SK-N-SH (cell line): ENCODE measurements around the gene CACNG5. TPM values are rescaled to one million over a fixed set of nuclear protein-coding genes. Genes with fewer than 3 reads are reported as not detected.
"Not testable (repeated sequence)": the region's sequence is repeated elsewhere in the genome, so short reads cannot be mapped to it uniquely, and the experiment has no call there.

Experiments used
- CTCF ChIA-PET: fragments of 300-600, 350-600 bp; formaldehyde crosslinking; extraction: SDS; loops from one replicate; lab custom pipeline; 2021; lab: Yijun Ruan, JAX
- POLR2A ChIA-PET: fragments of 350-600 bp; sonication (Branson Sonifier 250); formaldehyde crosslinking; extraction: SDS; loops from one replicate; lab custom pipeline; 2020; ENCODE audit warnings: antibody characterized with exemption, inconsistent platforms; lab: Yijun Ruan, JAX
- DNase-seq: peaks from one replicate; pipeline ENCODE4 v3.0.0; 2012
- H2AFZ ChIP-seq: fragments of 200-600 bp; sonication (generic); 2 replicates; pipeline ENCODE4 v1.8.1; 2016; ENCODE audit warnings: antibody characterized with exemption, mild to moderate bottlenecking, low read depth
- H3F3A ChIP-seq: fragments of 200-600 bp; sonication (generic); replicated peaks from 2 replicates; pipeline ENCODE3; 2016; ENCODE audit warnings: antibody characterized with exemption, mild to moderate bottlenecking; ENCODE audit not compliant: insufficient read depth
- H3K27ac ChIP-seq, 2 experiments: fragments of 200-500 bp in 1 of 2; fragments of 200-600 bp in 1 of 2; sonication (Bioruptor generic) in 1 of 2; sonication (generic), shearing (Covaris generic) in 1 of 2; 2 replicates each; pipeline versions ENCODE4 v1.5.1 to v1.6.1; 2014 to 2016; ENCODE audit warnings: low read depth in 2 of 2, inconsistent platforms in 1 of 2, low read length in 1 of 2, mild to moderate bottlenecking in 1 of 2, mixed read lengths in 1 of 2
- H3K27me3 ChIP-seq: fragments of 200-600 bp; sonication (generic), shearing (Covaris generic); 2 replicates; pipeline ENCODE4 v1.6.1; 2016; ENCODE audit warnings: mixed run types; ENCODE audit not compliant: insufficient read depth
- H3K36me3 ChIP-seq, 2 experiments: fragments of 200-500 bp in 1 of 2; fragments of 200-600 bp in 1 of 2; sonication (Bioruptor generic) in 1 of 2; sonication (generic) in 1 of 2; replicated peaks in 1 of 2; 2 replicates each; pipeline versions ENCODE3 to v1.5.1; 2014 to 2016; ENCODE audit warnings: low read length in 1 of 2, mild to moderate bottlenecking in 1 of 2; ENCODE audit not compliant: insufficient read depth in 2 of 2, control insufficient read depth in 1 of 2
- H3K4me1 ChIP-seq, 2 experiments: fragments of 200-500 bp in 1 of 2; fragments of 200-600 bp in 1 of 2; sonication (Bioruptor generic) in 1 of 2; sonication (generic), shearing (Covaris generic) in 1 of 2; 2 replicates each; pipeline versions ENCODE4 v1.5.1 to v1.6.1; 2014 to 2016; ENCODE audit warnings: low read depth in 1 of 2, low read length in 1 of 2, mixed run types in 1 of 2; ENCODE audit not compliant: insufficient read depth in 2 of 2, control insufficient read depth in 1 of 2
- H3K4me2 ChIP-seq: fragments of 200-600 bp; sonication (generic), shearing (Covaris generic); 2 replicates; pipeline ENCODE4 v1.6.1; 2017; ENCODE audit warnings: mixed run types
- H3K4me3 ChIP-seq, 2 experiments: fragments of 200-500 bp in 1 of 2; fragments of 200-600 bp in 1 of 2; sonication (Bioruptor generic) in 1 of 2; sonication (generic), shearing (Covaris generic) in 1 of 2; 2 replicates each; pipeline versions ENCODE4 v1.5.1 to v1.8.1; 2014 to 2016; ENCODE audit warnings: low read depth in 2 of 2, inconsistent platforms in 1 of 2, low read length in 1 of 2, mild to moderate bottlenecking in 1 of 2, mixed read lengths in 1 of 2, moderate library complexity in 1 of 2
- H3K79me2 ChIP-seq: fragments of 200-600 bp; sonication (generic); 2 replicates; pipeline ENCODE4 v1.8.1; 2017; ENCODE audit warnings: mild to moderate bottlenecking; ENCODE audit not compliant: insufficient read depth
- H3K9ac ChIP-seq: fragments of 200-600 bp; sonication (generic); 2 replicates; pipeline ENCODE4 v1.6.1; 2017; ENCODE audit warnings: mixed run types
- H3K9me2 ChIP-seq: fragments of 200-600 bp; sonication (generic); 2 replicates; pipeline ENCODE4 v1.6.1; 2017; ENCODE audit warnings: mixed run types
- H3K9me3 ChIP-seq: fragments of 200-600 bp; sonication (generic); 2 replicates; pipeline ENCODE4 v1.6.1; 2017; ENCODE audit warnings: mixed run types, mild to moderate bottlenecking, moderate library complexity
- H4K20me1 ChIP-seq: fragments of 200-600 bp; sonication (generic); 2 replicates; pipeline ENCODE4 v1.6.1; 2017; ENCODE audit warnings: mild to moderate bottlenecking, mixed run types; ENCODE audit not compliant: insufficient read depth
- CHD2 ChIP-seq: fragments of 150-350 bp; IDR thresholded peaks from 2 replicates; pipeline ENCODE4 v1.6.1; 2018; ENCODE audit warnings: low read length; ENCODE audit not compliant: partially characterized antibody
- CTCF ChIP-seq: fragments of 200-600 bp; sonication (generic); IDR thresholded peaks from 2 replicates; pipeline ENCODE4 v1.6.1; 2017; ENCODE audit warnings: antibody characterized with exemption, mild to moderate bottlenecking, moderate library complexity
- ELF1 ChIP-seq: IDR thresholded peaks from 2 replicates; pipeline ENCODE4 v1.4.0; 2012
- EP300 ChIP-seq, 2 experiments: IDR thresholded peaks; 2 replicates each; pipeline versions ENCODE4 v1.4.0 to v1.6.1; 2012; ENCODE audit warnings: borderline replicate concordance in 1 of 2, low read depth in 1 of 2, low read length in 1 of 2
- EZH2phosphoT487 ChIP-seq: fragments of 200-600 bp; sonication (generic); IDR thresholded peaks from 2 replicates; pipeline ENCODE4 v1.6.1; 2017; ENCODE audit warnings: low read depth, mixed run types, mild to moderate bottlenecking, antibody characterized with exemption, moderate library complexity, borderline replicate concordance
- FOSL2 ChIP-seq: IDR thresholded peaks from 2 replicates; pipeline ENCODE4 v1.4.0; 2012; ENCODE audit warnings: low read depth, mild to moderate bottlenecking, moderate library complexity, borderline replicate concordance
- FOXJ3 ChIP-seq: sonication (generic); formaldehyde crosslinking; IDR thresholded peaks from 2 replicates; pipeline ENCODE4 v1.5.1; 2020; ENCODE audit warnings: mild to moderate bottlenecking, missing genetic modification reagents
- IRF3 ChIP-seq: fragments of 150-350 bp; IDR thresholded peaks from 2 replicates; pipeline ENCODE4 v1.6.1; 2016; ENCODE audit warnings: mild to moderate bottlenecking, low read depth, low read length
- RAD21 ChIP-seq: IDR thresholded peaks from 2 replicates; pipeline ENCODE4 v1.6.1; 2012; ENCODE audit warnings: mild to moderate bottlenecking, low read length
- RFX5 ChIP-seq: IDR thresholded peaks from 2 replicates; pipeline ENCODE4 v1.6.1; 2012; ENCODE audit warnings: mild to moderate bottlenecking, improper control_type of control experiment, low read length
- RXRA ChIP-seq: IDR thresholded peaks from 2 replicates; pipeline ENCODE4 v1.4.0; 2012; ENCODE audit warnings: low read depth, mild to moderate bottlenecking, borderline replicate concordance
- SIN3A ChIP-seq: IDR thresholded peaks from 2 replicates; pipeline ENCODE4 v1.6.1; 2012; ENCODE audit warnings: low read depth, mild to moderate bottlenecking, low read length, moderate library complexity, borderline replicate concordance
- SMC3 ChIP-seq: IDR thresholded peaks from 2 replicates; pipeline ENCODE4 v1.6.1; 2012; ENCODE audit warnings: low read depth, low read length, improper control_type of control experiment
- TAF1 ChIP-seq: IDR thresholded peaks from 2 replicates; pipeline ENCODE4 v1.6.1; 2012; ENCODE audit warnings: low read depth, mild to moderate bottlenecking, low read length, moderate library complexity, borderline replicate concordance
- TCF12 ChIP-seq: IDR thresholded peaks from 2 replicates; pipeline ENCODE4 v1.4.0; 2012
- ZBTB33 ChIP-seq: IDR thresholded peaks from 2 replicates; pipeline ENCODE4 v1.4.0; 2012; ENCODE audit warnings: low read depth, borderline replicate concordance
- WGBS: methylation state at CpG from one replicate; pipeline ENCODE4 v1.1.6; 2017; ENCODE audit warnings: low lambda C conversion rate; 5-methylcytosine and 5-hydroxymethylcytosine counted together
- polyA plus RNA-seq, 3 experiments: library from polyadenylated mRNA; depleted of rRNA; stranded (reverse); fragments of >200 nt; gene quantifications; 2 replicates each; pipeline ENCODE4 v1.2.3, GENCODE V29; 2012

Gene CACNG5
- polyA plus RNA-seq, 1 of the 3 experiments (the other 2 are of a cell fraction): 0.10 TPM

GRCh38 chr17:66898536-66898935, 63.6 kb downstream of the CACNG5 start:
- Histone ChIP-seq H3K27ac (no peak overlapping the region), H3F3A (no peaks in the 10 kb centered on the region), H3K9ac (no peak overlapping the region), H3K4me1 (no peaks in the 10 kb centered on the region; a peak in 1 of 4 replicates), H4K20me1 (no peaks in the 10 kb centered on the region), H2AFZ (no peak overlapping the region), H3K27me3 (peaks cover 9% of the 10 kb centered on the region; the same call in 1 of the 2 replicates), H3K9me2 (no peaks in the 10 kb centered on the region), H3K36me3 (no peaks in the 10 kb centered on the region), H3K9me3 (no peaks in the 10 kb centered on the region), H3K79me2 (no peaks in the 10 kb centered on the region), H3K4me3 (no peak overlapping the region), H3K4me2 (no peak overlapping the region)
- TF ChIP-seq IRF3 (no peak), ELF1 (no peak), EZH2phosphoT487 (no peak), TAF1 (no peak), FOSL2 (no peak), TCF12 (no peak), EP300 (IDR thresholded peaks at IDR 0.05; ENCODE audit: borderline replicate concordance in 1 of 2, low read depth in 1 of 2, low read length in 1 of 2) (no peak), ZBTB33 (no peak), RFX5 (no peak), CHD2 (no peak)
- CTCF ChIA-PET: interaction anchor here (0.6 to 12.8 kb wide), 10 partner anchors 8 to 262 kb away, joined by 3 to 460 read pairs (median 6); no protein-coding TSS in a partner anchor
- 82% methylated on average over 8 of the region's 10 CpGs for WGBS
- DNase-seq: no peak
- POLR2A ChIA-PET: no interaction called here

GRCh38 chr17:66900126-66901010, 65.5 kb downstream of the CACNG5 start:
- Histone ChIP-seq H2AFZ (no peak overlapping the region), H4K20me1 (no peaks in the 10 kb centered on the region), H3K4me3 (no peak overlapping the region), H3K27ac (no peak overlapping the region), H3K9ac (no peak overlapping the region), H3K4me2 (no peak overlapping the region), H3K79me2 (no peaks in the 10 kb centered on the region), H3F3A (no peaks in the 10 kb centered on the region), H3K9me3 (no peaks in the 10 kb centered on the region), H3K27me3 (peaks cover 2% of the 10 kb centered on the region; the same call in 1 of the 2 replicates), H3K4me1 (peaks cover 8 to 12% of the 10 kb centered on the region in 2 experiments; a peak in 3 of 4 replicates), H3K36me3 (no peaks in the 10 kb centered on the region), H3K9me2 (no peaks in the 10 kb centered on the region)
- ChIA-PET POLR2A (interaction anchor here (1.4 kb wide), 1 partner anchor 175 kb away, joined by 7 read pairs; no protein-coding TSS in a partner anchor), CTCF (interaction anchor here (0.6 to 12.8 kb wide), 48 partner anchors 8 to 748 kb away, joined by 3 to 460 read pairs (median 4); partner anchors contain the start of gene HELZ)
- DNase-seq: peak; percentile 60
- WGBS: 64% methylated on average over 9 of the region's 9 CpGs
- TF ChIP-seq FOXJ3 (CRISPR knock-in tag) (no peak), RXRA (no peak), RAD21 (peak; percentile 76), SIN3A (no peak), CTCF (peak; percentile 74), SMC3 (peak; percentile 56)

GRCh38 chr17:66903296-66903695, 68.4 kb downstream of the CACNG5 start:
- H3K9ac ChIP-seq, H2AFZ ChIP-seq, H3K4me3 ChIP-seq, H3K9me2 ChIP-seq, H4K20me1 ChIP-seq, POLR2A ChIA-PET, H3K79me2 ChIP-seq, H3K4me2 ChIP-seq, H3K27ac ChIP-seq, H3F3A ChIP-seq, H3K9me3 ChIP-seq, H3K36me3 ChIP-seq, H3K27me3 ChIP-seq, DNase-seq: not testable (repeated sequence)
- WGBS: 91% methylated on average over 6 of the region's 6 CpGs
- H3K4me1 ChIP-seq: peaks cover 9 to 18% of the 10 kb centered on the region in 2 experiments; a peak in 3 of 4 replicates
- CTCF ChIA-PET: interaction anchor here (0.7 to 12.8 kb wide), 4 partner anchors 84 to 703 kb away, joined by 3 to 460 read pairs (median 14); no protein-coding TSS in a partner anchor
